T-helper 1 cell (primary cell): ENCODE measurements around the gene ACTN4.

Source experiments
- DNase-seq, 5 donors: peaks; one replicate each; pipeline ENCODE4 v3.0.0-alpha.2; 2012 to 2020

The ACTN4 gene

GRCh38 chr19:38661136-38661535 is 13.7 kb downstream of the ACTN4 start:
- DNase-seq = no peak

- DNase-seq = no peak
Measured at GRCh38 chr19:38661996-38662395, 14.5 kb downstream of the ACTN4 start.

- no peak for DNase-seq
Measured at GRCh38 chr19:38662537-38663155, 15.2 kb downstream of the ACTN4 start.

GRCh38 chr19:38663156-38663651 is 15.8 kb downstream of the ACTN4 start:
- no peak for DNase-seq

- DNase-seq = no peak
Measured at GRCh38 chr19:38663957-38664502, 16.6 kb downstream of the ACTN4 start.

- DNase-seq = no peak
Measured at GRCh38 chr19:38664503-38665211, 17.2 kb downstream of the ACTN4 start.

GRCh38 chr19:38665219-38665931 is 17.9 kb downstream of the ACTN4 start:
- DNase-seq = no peak

- DNase-seq = no peak
Measured at GRCh38 chr19:38665950-38666662, 18.7 kb downstream of the ACTN4 start.

- DNase-seq = peak in 1 of 5 donors; percentile 72
Measured at GRCh38 chr19:38666663-38667511, 19.4 kb downstream of the ACTN4 start.

GRCh38 chr19:38667661-38668171 is 20.3 kb downstream of the ACTN4 start:
- no peak for DNase-seq

GRCh38 chr19:38669552-38669951 is 22.1 kb downstream of the ACTN4 start:
- peak in 1 of 5 donors; percentile 80 for DNase-seq

GRCh38 chr19:38670921-38671398 is 23.5 kb downstream of the ACTN4 start:
- DNase-seq = no peak

- no peak for DNase-seq
Measured at GRCh38 chr19:38671654-38672053, 24.2 kb downstream of the ACTN4 start.

- DNase-seq = no peak
Measured at GRCh38 chr19:38673030-38673429, 25.6 kb downstream of the ACTN4 start.

- DNase-seq = no peak
Measured at GRCh38 chr19:38674388-38675171, 27.1 kb downstream of the ACTN4 start.

- no peak for DNase-seq
Measured at GRCh38 chr19:38675611-38676010, 28.2 kb downstream of the ACTN4 start.

GRCh38 chr19:38676023-38676877 is 28.8 kb downstream of the ACTN4 start:
- no peak for DNase-seq

- no peak for DNase-seq
Measured at GRCh38 chr19:38676878-38677646, 29.6 kb downstream of the ACTN4 start.
